ENCODE results near the gene FOXB2.

Gene FOXB2

DNA sequence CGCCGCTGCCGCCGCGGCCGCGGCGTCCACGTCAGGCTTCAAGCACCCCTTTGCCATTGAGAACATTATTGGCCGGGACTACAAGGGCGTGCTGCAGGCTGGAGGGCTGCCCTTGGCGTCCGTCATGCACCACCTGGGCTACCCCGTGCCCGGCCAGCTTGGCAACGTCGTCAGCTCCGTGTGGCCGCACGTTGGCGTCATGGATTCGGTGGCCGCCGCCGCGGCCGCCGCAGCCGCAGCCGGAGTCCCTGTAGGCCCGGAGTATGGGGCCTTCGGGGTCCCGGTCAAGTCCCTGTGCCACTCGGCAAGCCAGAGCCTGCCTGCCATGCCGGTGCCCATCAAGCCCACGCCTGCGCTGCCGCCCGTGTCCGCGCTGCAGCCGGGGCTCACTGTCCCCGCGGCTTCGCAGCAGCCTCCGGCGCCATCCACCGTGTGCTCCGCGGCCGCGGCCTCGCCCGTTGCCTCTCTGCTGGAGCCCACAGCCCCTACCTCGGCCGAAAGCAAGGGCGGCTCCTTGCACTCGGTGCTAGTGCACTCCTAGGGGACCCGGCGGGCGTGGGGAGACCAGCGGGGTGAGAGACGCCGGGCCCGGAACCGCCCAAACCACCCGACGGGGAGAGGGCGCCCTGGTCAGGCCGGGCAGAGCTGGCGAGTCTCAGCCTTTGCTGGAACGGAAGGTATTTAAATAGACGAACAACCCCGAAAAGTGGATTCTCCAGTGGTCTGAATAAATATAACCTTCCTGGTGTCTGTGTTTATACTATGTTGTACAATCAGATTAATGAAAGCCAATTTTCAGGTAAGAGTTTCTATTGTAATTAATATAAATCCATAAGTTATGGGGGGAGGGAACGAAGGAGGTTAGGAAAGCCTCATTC, 1.2 kb downstream of the FOXB2 start:
- Histone ChIP-seq H3K4me3 (ENCODE audit: low read depth in 1 of 2, low read length in 1 of 2) (peak overlapping the region in 1 of 2 experiments; percentile 20), H3K4me1 (ENCODE audit: control insufficient read depth in 1 of 2, insufficient read depth in 1 of 2, low read depth in 1 of 2, low read length in 1 of 2) (peaks cover 11 to 22% of the 10 kb centered on the region in 2 experiments)
- no peak for TF ChIP-seq CTCF (IDR thresholded peaks at IDR 0.05)

GRCh38 chr9:77021291-77021894, 1.9 kb downstream of the FOXB2 start:
- TF ChIP-seq CTCF (IDR thresholded peaks at IDR 0.05) = no peak
- Histone ChIP-seq H3K27ac (no peak overlapping the region), H3K4me1 (ENCODE audit: control insufficient read depth in 1 of 2, insufficient read depth in 1 of 2, low read depth in 1 of 2, low read length in 1 of 2) (peaks cover 11 to 19% of the 10 kb centered on the region in 2 experiments), H3K36me3 (no peaks in the 10 kb centered on the region), H3K27me3 (peaks cover 100% of the 10 kb centered on the region), H3K4me3 (ENCODE audit: low read depth in 1 of 2, low read length in 1 of 2) (peak overlapping the region in 1 of 2 experiments; percentile 20), H3K9me3 (no peaks in the 10 kb centered on the region)

More for the DNA sequence above, 1.2 kb downstream of the FOXB2 start:
- H3K9me3 ChIP-seq = no peaks in the 10 kb centered on the region
- no peaks in the 10 kb centered on the region for H3K36me3 ChIP-seq
- no peak overlapping the region for H3K27ac ChIP-seq
- H3K27me3 ChIP-seq = peaks cover 100% of the 10 kb centered on the region

- Histone ChIP-seq H3K27me3 (peaks cover 100% of the 10 kb centered on the region), H3K4me1 (ENCODE audit: control insufficient read depth in 1 of 2, insufficient read depth in 1 of 2, low read depth in 1 of 2, low read length in 1 of 2) (peaks cover 11 to 19% of the 10 kb centered on the region in 2 experiments), H3K4me3 (ENCODE audit: low read depth in 1 of 2, low read length in 1 of 2) (no peak overlapping the region), H3K9me3 (no peaks in the 10 kb centered on the region), H3K36me3 (no peaks in the 10 kb centered on the region), H3K27ac (no peak overlapping the region)
- no peak for TF ChIP-seq CTCF (IDR thresholded peaks at IDR 0.05)
Observed at GRCh38 chr9:77021922-77022782, 2.7 kb downstream of the FOXB2 start.

DNA sequence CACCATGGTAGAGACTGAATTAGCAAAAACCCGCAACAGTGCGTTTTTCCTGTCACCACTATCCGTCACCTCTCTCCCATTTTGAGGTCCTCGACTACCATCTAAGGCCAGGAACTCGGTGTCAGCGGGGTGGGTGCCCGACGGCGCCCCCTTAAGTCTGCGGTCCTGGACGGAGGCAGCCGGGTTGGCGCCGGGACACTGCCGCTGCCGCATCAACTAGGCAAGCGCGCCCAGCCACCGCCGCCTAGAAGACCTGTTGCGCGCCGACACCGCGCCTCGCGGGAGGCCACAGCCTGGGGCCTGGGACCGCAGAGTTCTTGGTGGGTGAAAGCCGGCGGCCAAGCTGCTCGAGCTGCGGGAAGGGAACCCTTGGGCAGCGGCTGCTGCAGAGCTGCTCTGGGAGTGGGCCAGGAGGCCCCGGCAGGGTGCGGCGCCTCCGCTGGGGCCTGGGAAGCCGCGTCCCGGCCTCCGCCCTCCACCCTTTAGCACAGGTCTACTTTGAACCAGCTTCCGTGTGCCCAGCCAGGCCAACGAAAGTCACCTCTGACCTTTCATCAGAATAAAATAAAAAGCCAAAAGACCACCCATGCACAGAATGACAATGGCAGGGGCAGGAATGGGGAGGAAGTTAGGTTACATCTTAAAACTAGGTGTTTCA, 3.5 kb downstream of the FOXB2 start:
- Histone ChIP-seq H3K4me1 (ENCODE audit: control insufficient read depth in 1 of 2, insufficient read depth in 1 of 2, low read depth in 1 of 2, low read length in 1 of 2) (peaks cover 11 to 19% of the 10 kb centered on the region in 2 experiments), H3K27ac (no peak overlapping the region), H3K9me3 (no peaks in the 10 kb centered on the region), H3K27me3 (peaks cover 100% of the 10 kb centered on the region), H3K36me3 (no peaks in the 10 kb centered on the region), H3K4me3 (ENCODE audit: low read depth in 1 of 2, low read length in 1 of 2) (no peak overlapping the region)
- TF ChIP-seq CTCF (IDR thresholded peaks at IDR 0.05) = no peak

DNA sequence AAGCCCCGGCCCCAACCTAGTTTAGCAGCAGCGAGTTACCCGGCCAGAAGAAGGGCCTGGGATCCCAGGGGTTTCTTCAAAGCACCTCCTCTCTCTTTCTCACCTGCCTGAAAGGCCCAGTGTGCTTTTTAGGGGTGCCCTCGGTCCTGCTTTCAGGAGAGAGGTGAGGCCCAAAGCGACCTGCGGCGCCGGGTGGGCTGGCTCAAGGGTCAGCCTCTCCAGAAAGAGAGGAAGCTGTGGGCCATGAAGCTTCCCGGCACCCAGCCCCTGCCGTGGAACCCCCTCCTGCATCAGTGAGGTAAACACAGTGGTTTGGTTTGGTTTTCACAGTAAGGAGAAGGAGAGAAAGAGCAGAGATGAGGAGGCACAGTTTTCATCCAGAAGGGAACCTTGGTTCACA, 4.3 kb downstream of the FOXB2 start:
- Histone ChIP-seq H3K36me3 (no peaks in the 10 kb centered on the region), H3K4me3 (ENCODE audit: low read depth in 1 of 2, low read length in 1 of 2) (no peak overlapping the region), H3K9me3 (no peaks in the 10 kb centered on the region), H3K27ac (no peak overlapping the region), H3K4me1 (ENCODE audit: control insufficient read depth in 1 of 2, insufficient read depth in 1 of 2, low read depth in 1 of 2, low read length in 1 of 2) (peaks cover 11 to 19% of the 10 kb centered on the region in 2 experiments), H3K27me3 (peaks cover 100% of the 10 kb centered on the region)
- no peak for TF ChIP-seq CTCF (IDR thresholded peaks at IDR 0.05)

All from neutrophil (primary cell).